HepG2 (cell line): Measurements from ENCODE around the gene RPEL1. TPM values are rescaled to one million over a fixed set of nuclear protein-coding genes. Genes with fewer than 3 reads are reported as not detected.

Source experiments
- ATAC-seq: fragments of 200-7000 bp; cut with Tn5 transposase; 3 replicates; pipeline ENCODE4 v1.9.1; 2020; ENCODE audit warnings: mild to moderate bottlenecking, moderate library complexity
- BruUV-seq: library from RNA; stranded (reverse); fragments of 400-500 nt; replicated peaks from 2 replicates; lab custom pipeline; 2021; lab: Mats Ljungman, UMichigan
- CTCF ChIA-PET: fragments of 300-600 bp; formaldehyde crosslinking; extraction: SDS; loops from one replicate; lab custom pipeline; 2021; ENCODE audit warnings: low total read pairs, inconsistent platforms, low intra/inter-chr PET ratio; lab: Yijun Ruan, JAX
- POLR2A ChIA-PET: fragments of 350-600 bp; sonication (Branson Sonifier 250); formaldehyde crosslinking; loops from one replicate; lab custom pipeline; 2020; ENCODE audit warnings: antibody characterized with exemption, inconsistent platforms; lab: Yijun Ruan, JAX
- DNase-seq: peaks from one replicate; pipeline ENCODE4 v3.0.0-alpha.2; 2015; ENCODE audit warnings: low spot score
- FAIRE-seq: peaks from 3 replicates; lab custom pipeline; 2011; peaks lifted over from hg19 to GRCh38; lab: Jason Lieb, UNC
- H2AFZ ChIP-seq: one replicate; pipeline ENCODE4 v1.6.1; 2011; ENCODE audit warnings: low read length, inconsistent platforms
- H3K27ac ChIP-seq: fragments of 300-600 bp; 3 replicates; pipeline ENCODE4 v1.8.0; 2011; ENCODE audit warnings: mixed run types, mild to moderate bottlenecking, mixed read lengths, low read length, inconsistent platforms; ENCODE audit not compliant: insufficient read depth; ENCODE audit errors: extremely low read length
- H3K27me3 ChIP-seq, 2 experiments: fragments of 200-600 bp in 1 of 2; 2 replicates in 1 of 2; 3 replicates in 1 of 2; pipeline versions ENCODE4 v1.6.0 to v1.8.0; 2011; ENCODE audit warnings: low read length in 2 of 2, mild to moderate bottlenecking in 2 of 2, moderate library complexity in 2 of 2, inconsistent platforms in 1 of 2; ENCODE audit not compliant: insufficient read depth in 2 of 2, control insufficient read depth in 1 of 2
- H3K36me3 ChIP-seq, 2 experiments: fragments of 200-600 bp in 1 of 2; replicated peaks in 1 of 2; 2 replicates in 1 of 2; 3 replicates in 1 of 2; pipeline versions ENCODE4 v1.5.1 to v1.8.0; 2011; ENCODE audit warnings: low read length in 2 of 2, inconsistent platforms in 1 of 2; ENCODE audit not compliant: insufficient read depth in 2 of 2, control insufficient read depth in 1 of 2
- H3K4me1 ChIP-seq: 2 replicates; pipeline ENCODE4 v1.5.1; 2012; ENCODE audit warnings: low read length, inconsistent platforms; ENCODE audit not compliant: insufficient read depth
- H3K4me2 ChIP-seq: 2 replicates; pipeline ENCODE4 v1.6.0; 2011; ENCODE audit warnings: low read depth, low read length, inconsistent platforms
- H3K4me3 ChIP-seq, 3 experiments: fragments of 200-600 bp in 1 of 3; sonication (generic), shearing (Covaris generic) in 1 of 3; replicated peaks in 1 of 3; 2 replicates each; pipeline ENCODE4 v1.5.1; 2011 to 2016; ENCODE audit warnings: low read length in 3 of 3, inconsistent platforms in 2 of 3, low read depth in 2 of 3, mild to moderate bottlenecking in 2 of 3, control low read depth in 1 of 3, mixed read lengths in 1 of 3; ENCODE audit not compliant: insufficient read depth in 1 of 3
- H3K79me2 ChIP-seq: one replicate; pipeline ENCODE4 v1.6.1; 2011; ENCODE audit warnings: low read length, inconsistent platforms; ENCODE audit not compliant: insufficient read depth
- H3K9ac ChIP-seq: 2 replicates; pipeline ENCODE4 v1.6.0; 2011; ENCODE audit warnings: mild to moderate bottlenecking, low read depth, low read length, inconsistent platforms; ENCODE audit not compliant: insufficient read depth
- H3K9me3 ChIP-seq: 2 replicates; pipeline ENCODE4 v1.5.1; 2012; ENCODE audit warnings: mild to moderate bottlenecking, low read length
- H4K20me1 ChIP-seq: 2 replicates; pipeline ENCODE4 v1.6.0; 2011; ENCODE audit warnings: inconsistent platforms, mild to moderate bottlenecking, low read length, moderate library complexity; ENCODE audit not compliant: insufficient read depth
- BRCA1 ChIP-seq: sonication (generic); formaldehyde crosslinking; IDR thresholded peaks from 2 replicates; pipeline ENCODE4 v1.4.0; 2020; ENCODE audit warnings: missing genetic modification reagents
- CREB1 ChIP-seq, 2 experiments: fragments of 450-650 bp in 1 of 2; IDR thresholded peaks; 2 replicates each; pipeline ENCODE4 v1.6.1; 2016 to 2017; ENCODE audit warnings: control low read depth in 1 of 2, mild to moderate bottlenecking in 1 of 2, missing compliant biosample characterization in 1 of 2, missing genetic modification characterization in 1 of 2
- FOXA1 ChIP-seq, 2 experiments: fragments of 450-650 bp in 1 of 2; sonication (generic) in 1 of 2; formaldehyde crosslinking in 1 of 2; IDR thresholded peaks; 2 replicates each; pipeline versions ENCODE4 v1.4.0 to v1.6.1; 2016 to 2020; ENCODE audit warnings: missing genetic modification reagents in 1 of 2
- KDM5A ChIP-seq: fragments of 200-600 bp; sonication (generic); IDR thresholded peaks from 2 replicates; pipeline ENCODE4 v1.7.0; 2018; ENCODE audit warnings: antibody characterized with exemption, mild to moderate bottlenecking, low read length, borderline replicate concordance
- MTF2 ChIP-seq: sonication (generic); formaldehyde crosslinking; IDR thresholded peaks from 2 replicates; pipeline ENCODE4 v1.5.0; 2020; ENCODE audit warnings: missing genetic modification reagents, borderline replicate concordance
- RAD21 ChIP-seq: fragments of 450-650 bp; formaldehyde crosslinking; IDR thresholded peaks from 2 replicates; pipeline ENCODE4 v1.5.0; 2020; ENCODE audit warnings: mild to moderate bottlenecking
- RBM22 ChIP-seq: fragments of 200-400 bp; formaldehyde crosslinking; optimal IDR thresholded peaks from 2 replicates; pipeline ENCODE3; 2017; ENCODE audit warnings: mild to moderate bottlenecking, low read length, moderate library complexity
- SMAD9 ChIP-seq: sonication (generic); formaldehyde crosslinking; IDR thresholded peaks from 2 replicates; pipeline ENCODE4 v1.5.1; 2020; ENCODE audit warnings: mild to moderate bottlenecking, missing genetic modification reagents
- SUZ12 ChIP-seq: fragments of 150-350 bp; IDR thresholded peaks from 2 replicates; pipeline ENCODE4 v1.6.1; 2014; ENCODE audit warnings: low read depth, low read length
- ZBTB21 ChIP-seq: sonication (generic); formaldehyde crosslinking; IDR thresholded peaks from 2 replicates; pipeline ENCODE4 v1.4.0; 2020; ENCODE audit warnings: missing genetic modification reagents
- ZNF24 ChIP-seq: fragments of 450-650 bp; IDR thresholded peaks from 2 replicates; pipeline ENCODE4 v1.6.1; 2017; ENCODE audit warnings: antibody characterized with exemption, mild to moderate bottlenecking
- ZNF253 ChIP-seq: sonication (generic); formaldehyde crosslinking; IDR thresholded peaks from 2 replicates; pipeline ENCODE4 v1.8.0; 2022; ENCODE audit warnings: mild to moderate bottlenecking, missing genetic modification reagents, borderline replicate concordance
- ZNF460 ChIP-seq: sonication (generic); formaldehyde crosslinking; IDR thresholded peaks from 2 replicates; pipeline ENCODE4 v1.5.1; 2020; ENCODE audit warnings: missing genetic modification reagents, mild to moderate bottlenecking, borderline replicate concordance
- ZNF530 ChIP-seq: sonication (generic); formaldehyde crosslinking; IDR thresholded peaks from 2 replicates; pipeline ENCODE4 v1.5.0; 2020; ENCODE audit warnings: low read depth, mild to moderate bottlenecking, missing genetic modification reagents
- ZNF619 ChIP-seq: sonication (generic); formaldehyde crosslinking; IDR thresholded peaks from 2 replicates; pipeline ENCODE4 v1.4.0; 2020; ENCODE audit warnings: mild to moderate bottlenecking, missing genetic modification reagents
- ZNF709 ChIP-seq: sonication (generic); formaldehyde crosslinking; IDR thresholded peaks from 2 replicates; pipeline ENCODE4 v1.5.0; 2020; ENCODE audit warnings: mild to moderate bottlenecking, missing genetic modification reagents
- WGBS: methylation state at CpG from one replicate; pipeline ENCODE4 v1.1.6; 2017; ENCODE audit warnings: low lambda C conversion rate; 5-methylcytosine and 5-hydroxymethylcytosine counted together
- in situ Hi-C: cut with HindIII; loops from 2 replicates; pipeline ENCODE4 v1.10.0; 2017; ENCODE audit warnings: low pct_unique_long_range_greater_than_20kb; ENCODE audit not compliant: extremely low pct_ligation_motif_present
- intact Hi-C: fragments of 100-400 bp; cut with micrococcal nuclease; formaldehyde crosslinking; loops from one replicate; pipeline ENCODE4 v1.10.0; 2022; ENCODE audit not compliant: unreplicated experiment
- polyA plus RNA-seq, 8 experiments: library from polyadenylated mRNA; depleted of rRNA in 3 of 8; stranded (reverse) in 7 of 8; unstranded in 1 of 8; fragments of >200 nt; fragmentation: Illumina TruSeq in 4 of 8; extraction: Trizol in 4 of 8; gene quantifications; 2 replicates each; pipeline versions ENCODE4 v1.2.1 to v1.2.3, GENCODE V29; 2011 to 2016; ENCODE audit warnings: low read depth in 4 of 8, missing spikeins in 1 of 8, mixed read lengths in 1 of 8; ENCODE audit not compliant: insufficient read depth in 1 of 8
- total RNA-seq, 5 experiments: library from RNA; depleted of rRNA; stranded (reverse); fragments of >200 nt; fragmentation: Illumina TruSeq; extraction: Trizol; gene quantifications; 2 replicates each; pipeline ENCODE4 v1.2.3, GENCODE V29; 2016; ENCODE audit warnings: low read depth in 1 of 5
- TF ChIP-seq, protein P1 (sequence below): sonication (generic); formaldehyde crosslinking; IDR thresholded peaks from 2 replicates; pipeline ENCODE4 v1.8.0; 2022; ENCODE audit warnings: low read depth, missing genetic modification reagents
- TF ChIP-seq, protein P2 (sequence below): sonication (generic); formaldehyde crosslinking; IDR thresholded peaks from 2 replicates; pipeline ENCODE4 v1.5.0; 2020; ENCODE audit warnings: missing genetic modification reagents, mild to moderate bottlenecking, borderline replicate concordance
- TF ChIP-seq, protein P3 (sequence below): sonication (generic); formaldehyde crosslinking; IDR thresholded peaks from 2 replicates; pipeline ENCODE4 v1.4.0; 2020; ENCODE audit warnings: missing genetic modification reagents

The RPEL1 gene
- total and polyA plus RNA-seq, 2 of the 13 experiments (the other 11 are each of a cell fraction or from before 2014, with no cell fraction given) = 0.04 to 0.07 TPM

DNA sequence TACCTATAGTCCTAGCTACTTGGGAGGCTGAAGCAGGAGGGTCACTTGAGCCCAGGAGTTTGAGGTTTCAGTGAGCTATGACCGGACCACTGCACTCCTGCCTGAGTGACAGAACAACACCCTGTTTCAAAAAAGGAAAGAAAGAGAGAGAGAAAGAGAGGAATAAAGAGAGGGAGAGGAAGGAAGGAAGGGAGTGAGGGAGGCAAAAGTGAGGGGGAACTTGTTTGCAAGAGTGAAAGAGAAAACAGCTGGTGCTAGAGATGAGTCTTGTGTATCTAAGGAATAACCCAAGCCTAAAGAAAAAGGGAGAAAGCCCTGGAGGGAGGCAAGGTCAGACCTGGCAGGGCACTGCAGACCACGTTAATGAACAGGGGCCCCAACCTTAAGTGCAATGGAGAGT, 47.8 kb upstream of the RPEL1 start:
- H3K27ac ChIP-seq = no peak overlapping the region
- CTCF ChIA-PET = no interaction called here
- peaks cover 58% of the 10 kb centered on the region for H3K4me1 ChIP-seq
- H3K4me2 ChIP-seq = no peak overlapping the region
- H3K36me3 ChIP-seq = no peaks in the 10 kb centered on the region
- H3K4me3 ChIP-seq = no peak overlapping the region
- no peaks in the 10 kb centered on the region for H4K20me1 ChIP-seq
- WGBS = 89% methylated on average over 2 of the region's 2 CpGs
- POLR2A ChIA-PET = interaction anchor here (1.2 to 3.1 kb wide), 3 partner anchors 13 to 43 kb away, joined by 3 to 22 read pairs (median 6); no protein-coding TSS in a partner anchor
- FAIRE-seq = no peak
- no peak overlapping the region for H3K9ac ChIP-seq
- H3K9me3 ChIP-seq = no peaks in the 10 kb centered on the region
- no peak for DNase-seq
- no peak overlapping the region for H2AFZ ChIP-seq
- intact Hi-C loops = no loop called here
- H3K79me2 ChIP-seq = no peaks in the 10 kb centered on the region
- in situ Hi-C loops = loop anchor here (5.0 kb wide), 1 partner anchor 39 kb away; no protein-coding TSS in a partner anchor
- no peaks in the 10 kb centered on the region for H3K27me3 ChIP-seq
- TF ChIP-seq FOXA1 (IDR thresholded peaks at IDR 0.05) = no peak
- TF ChIP-seq FOXA1 (CRISPR knock-in tag; IDR thresholded peaks at IDR 0.05) = no peak
- no peak for TF ChIP-seq RAD21 (CRISPR knock-in tag)
- TF ChIP-seq ZNF24 = no peak
- no peak for TF ChIP-seq RBM22
- TF ChIP-seq ZNF460 (CRISPR knock-in tag) = no peak
- no peak for TF ChIP-seq MTF2 (CRISPR knock-in tag)
- no peak for TF ChIP-seq ZNF530 (CRISPR knock-in tag)
- TF ChIP-seq, protein P1, sequence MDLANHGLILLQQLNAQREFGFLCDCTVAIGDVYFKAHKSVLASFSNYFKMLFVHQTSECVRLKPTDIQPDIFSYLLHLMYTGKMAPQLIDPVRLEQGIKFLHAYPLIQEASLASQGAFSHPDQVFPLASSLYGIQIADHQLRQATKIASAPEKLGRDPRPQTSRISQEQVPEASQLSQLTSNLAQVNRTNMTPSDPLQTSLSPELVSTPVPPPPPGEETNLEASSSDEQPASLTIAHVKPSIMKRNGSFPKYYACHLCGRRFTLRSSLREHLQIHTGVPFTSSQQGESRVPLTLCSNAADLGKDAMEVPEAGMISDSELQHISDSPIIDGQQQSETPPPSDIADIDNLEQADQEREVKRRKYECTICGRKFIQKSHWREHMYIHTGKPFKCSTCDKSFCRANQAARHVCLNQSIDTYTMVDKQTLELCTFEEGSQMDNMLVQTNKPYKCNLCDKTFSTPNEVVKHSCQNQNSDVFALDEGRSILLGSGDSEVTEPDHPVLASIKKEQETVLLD (CRISPR knock-in tag) = no peak
- TF ChIP-seq, protein P2, sequence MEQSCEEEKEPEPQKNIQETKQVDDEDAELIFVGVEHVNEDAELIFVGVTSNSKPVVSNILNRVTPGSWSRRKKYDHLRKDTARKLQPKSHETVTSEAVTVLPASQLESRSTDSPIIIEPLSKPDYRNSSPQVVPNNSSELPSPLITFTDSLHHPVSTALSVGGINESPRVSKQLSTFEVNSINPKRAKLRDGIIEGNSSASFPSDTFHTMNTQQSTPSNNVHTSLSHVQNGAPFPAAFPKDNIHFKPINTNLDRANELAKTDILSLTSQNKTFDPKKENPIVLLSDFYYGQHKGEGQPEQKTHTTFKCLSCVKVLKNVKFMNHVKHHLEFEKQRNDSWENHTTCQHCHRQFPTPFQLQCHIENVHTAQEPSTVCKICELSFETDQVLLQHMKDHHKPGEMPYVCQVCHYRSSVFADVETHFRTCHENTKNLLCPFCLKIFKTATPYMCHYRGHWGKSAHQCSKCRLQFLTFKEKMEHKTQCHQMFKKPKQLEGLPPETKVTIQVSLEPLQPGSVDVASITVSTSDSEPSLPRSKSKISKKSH (CRISPR knock-in tag) = no peak
- TF ChIP-seq ZNF619 (CRISPR knock-in tag) = no peak
- TF ChIP-seq SMAD9 (CRISPR knock-in tag) = no peak
- no peak for TF ChIP-seq ZNF709 (CRISPR knock-in tag)
- no peak for TF ChIP-seq KDM5A
- TF ChIP-seq, protein P3, sequence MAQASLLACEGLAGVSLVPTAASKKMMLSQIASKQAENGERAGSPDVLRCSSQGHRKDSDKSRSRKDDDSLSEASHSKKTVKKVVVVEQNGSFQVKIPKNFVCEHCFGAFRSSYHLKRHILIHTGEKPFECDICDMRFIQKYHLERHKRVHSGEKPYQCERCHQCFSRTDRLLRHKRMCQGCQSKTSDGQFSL = no peak
- TF ChIP-seq ZNF253 (CRISPR knock-in tag) = no peak
- no peak for TF ChIP-seq SUZ12
- no peak for TF ChIP-seq CREB1 (IDR thresholded peaks at IDR 0.05)
- TF ChIP-seq CREB1 (CRISPR knock-in tag; IDR thresholded peaks at IDR 0.05) = no peak
- TF ChIP-seq BRCA1 (CRISPR knock-in tag) = no peak
- no peak for TF ChIP-seq ZBTB21 (CRISPR knock-in tag)
- BruUV-seq = no TSS peak
- no peak for ATAC-seq
